ENCODE measurements around the gene PPP2R2D. TPM values are rescaled to one million over a fixed set of nuclear protein-coding genes. Genes with fewer than 3 reads are reported as not detected.

PPP2R2D gene
- total RNA-seq, 1 experiment from 2014 or later = 41.0 TPM

DNA sequence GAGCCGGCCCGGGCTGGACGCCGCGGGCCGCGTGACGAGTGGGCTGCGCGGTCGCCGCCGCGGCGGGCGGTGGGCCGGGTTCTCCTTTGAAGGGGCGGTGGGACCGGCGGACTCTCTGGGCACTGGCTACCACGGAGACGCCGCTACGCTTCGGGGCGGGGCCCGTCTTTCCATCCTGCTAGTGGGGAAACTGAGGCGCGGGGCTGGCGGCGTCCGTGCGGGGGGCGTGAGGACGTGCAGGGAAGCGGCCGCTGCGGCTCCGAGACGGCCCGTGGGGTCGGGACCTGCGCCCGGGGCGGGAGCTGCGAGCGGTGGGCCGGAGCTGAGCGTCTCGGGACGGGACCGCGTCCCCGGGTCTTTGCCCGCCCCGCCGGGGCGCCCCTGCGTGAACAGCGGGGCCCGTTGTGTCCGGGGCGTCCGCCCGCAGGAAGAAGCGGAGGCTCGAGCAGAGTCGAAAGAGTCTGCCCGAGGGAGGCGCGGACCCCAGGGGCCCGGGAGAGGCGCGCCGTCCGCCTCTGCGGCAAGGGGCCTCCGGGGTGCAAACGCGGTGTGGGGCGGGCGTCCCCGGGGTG lies 81.5 kb downstream of the PPP2R2D start:
- no TSS peak for BruUV-seq (replicated peaks)
- ATAC-seq (peak; percentile 6; the same call in 1 of the 2 replicates), DNase-seq (ENCODE audit: low read depth, low spot score) (no peak)
- peak overlapping the region; percentile 52 to 79 for H3K4me3 ChIP-seq (ENCODE audit: low read depth in 2 of 2, low read length in 2 of 2)
- H3K27ac ChIP-seq (ENCODE audit: low read length) = peak overlapping the region; percentile 52
- CTCF ChIA-PET = interaction anchor here (1.0 kb wide), 1 partner anchor 41 kb away, joined by 3 read pairs; no protein-coding TSS in a partner anchor
- H3K9me3 ChIP-seq (ENCODE audit: control insufficient read depth, insufficient read depth, low read depth, low read length) = no peaks in the 10 kb centered on the region
- POLR2A ChIA-PET = no interaction called here
- intact Hi-C loops (cut with micrococcal nuclease; ENCODE audit: unreplicated experiment) = no loop called here
- TF ChIP-seq SIN3A (IDR thresholded peaks at IDR 0.05; ENCODE audit: borderline replicate concordance, insufficient read depth, low read depth, low read length) (no peak), CTCF (IDR thresholded peaks at IDR 0.05) (no peak), TCF7L2 (IDR thresholded peaks at IDR 0.05; ENCODE audit: low read depth, low read length) (no peak), POLR2AphosphoS5 (IDR thresholded peaks at IDR 0.05; ENCODE audit: low read depth, low read length) (no peak; the same call in 1 of the 2 replicates)
- TF ChIP-seq, protein P1, sequence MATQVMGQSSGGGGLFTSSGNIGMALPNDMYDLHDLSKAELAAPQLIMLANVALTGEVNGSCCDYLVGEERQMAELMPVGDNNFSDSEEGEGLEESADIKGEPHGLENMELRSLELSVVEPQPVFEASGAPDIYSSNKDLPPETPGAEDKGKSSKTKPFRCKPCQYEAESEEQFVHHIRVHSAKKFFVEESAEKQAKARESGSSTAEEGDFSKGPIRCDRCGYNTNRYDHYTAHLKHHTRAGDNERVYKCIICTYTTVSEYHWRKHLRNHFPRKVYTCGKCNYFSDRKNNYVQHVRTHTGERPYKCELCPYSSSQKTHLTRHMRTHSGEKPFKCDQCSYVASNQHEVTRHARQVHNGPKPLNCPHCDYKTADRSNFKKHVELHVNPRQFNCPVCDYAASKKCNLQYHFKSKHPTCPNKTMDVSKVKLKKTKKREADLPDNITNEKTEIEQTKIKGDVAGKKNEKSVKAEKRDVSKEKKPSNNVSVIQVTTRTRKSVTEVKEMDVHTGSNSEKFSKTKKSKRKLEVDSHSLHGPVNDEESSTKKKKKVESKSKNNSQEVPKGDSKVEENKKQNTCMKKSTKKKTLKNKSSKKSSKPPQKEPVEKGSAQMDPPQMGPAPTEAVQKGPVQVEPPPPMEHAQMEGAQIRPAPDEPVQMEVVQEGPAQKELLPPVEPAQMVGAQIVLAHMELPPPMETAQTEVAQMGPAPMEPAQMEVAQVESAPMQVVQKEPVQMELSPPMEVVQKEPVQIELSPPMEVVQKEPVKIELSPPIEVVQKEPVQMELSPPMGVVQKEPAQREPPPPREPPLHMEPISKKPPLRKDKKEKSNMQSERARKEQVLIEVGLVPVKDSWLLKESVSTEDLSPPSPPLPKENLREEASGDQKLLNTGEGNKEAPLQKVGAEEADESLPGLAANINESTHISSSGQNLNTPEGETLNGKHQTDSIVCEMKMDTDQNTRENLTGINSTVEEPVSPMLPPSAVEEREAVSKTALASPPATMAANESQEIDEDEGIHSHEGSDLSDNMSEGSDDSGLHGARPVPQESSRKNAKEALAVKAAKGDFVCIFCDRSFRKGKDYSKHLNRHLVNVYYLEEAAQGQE (IDR thresholded peaks at IDR 0.05; ENCODE audit: insufficient read depth in 1 of 2, low read depth in 2 of 2, low read length in 1 of 2) = no peak
- H3K36me3 ChIP-seq (ENCODE audit: control insufficient read depth, insufficient read depth, low read length) = no peaks in the 10 kb centered on the region
- in situ Hi-C loops (cut with HindIII; ENCODE audit: low pct_unique_long_range_greater_than_20kb, low sequenced_read_pairs) = no loop called here
- H3K27me3 ChIP-seq (ENCODE audit: control insufficient read depth, insufficient read depth, low read length) = no peaks in the 10 kb centered on the region
- H3K4me1 ChIP-seq (ENCODE audit: control insufficient read depth, insufficient read depth, low read length) = peaks cover 22% of the 10 kb centered on the region

- H3K27ac ChIP-seq (ENCODE audit: low read length) = peak overlapping the region; percentile 52; the same call in 1 of the 2 replicates
- BruUV-seq (replicated peaks) = no TSS peak
- intact Hi-C loops (cut with micrococcal nuclease; ENCODE audit: unreplicated experiment) = no loop called here
Measured at GRCh38 chr10:131982796-131983195, 82.0 kb downstream of the PPP2R2D start.

More at GRCh38 chr10:131982796-131983195, 82.0 kb downstream of the PPP2R2D start:
- H3K9me3 ChIP-seq (ENCODE audit: control insufficient read depth, insufficient read depth, low read depth, low read length) = no peaks in the 10 kb centered on the region
- no peak for DNase-seq (ENCODE audit: low read depth, low spot score)
- peak overlapping the region; percentile 52 to 79 for H3K4me3 ChIP-seq (ENCODE audit: low read depth in 2 of 2, low read length in 2 of 2)
- no peak for TF ChIP-seq POLR2AphosphoS5 (IDR thresholded peaks at IDR 0.05; ENCODE audit: low read depth, low read length)
- TF ChIP-seq TCF7L2 (IDR thresholded peaks at IDR 0.05; ENCODE audit: low read depth, low read length) = no peak
- TF ChIP-seq, protein P1 (IDR thresholded peaks at IDR 0.05; ENCODE audit: insufficient read depth in 1 of 2, low read depth in 2 of 2, low read length in 1 of 2) = no peak
- TF ChIP-seq CTCF (IDR thresholded peaks at IDR 0.05) = no peak
- no peak for TF ChIP-seq SIN3A (IDR thresholded peaks at IDR 0.05; ENCODE audit: borderline replicate concordance, insufficient read depth, low read depth, low read length)
- ATAC-seq = no peak
- H3K36me3 ChIP-seq (ENCODE audit: control insufficient read depth, insufficient read depth, low read length) = no peaks in the 10 kb centered on the region
- peaks cover 22% of the 10 kb centered on the region for H3K4me1 ChIP-seq (ENCODE audit: control insufficient read depth, insufficient read depth, low read length)
- in situ Hi-C loops (cut with HindIII; ENCODE audit: low pct_unique_long_range_greater_than_20kb, low sequenced_read_pairs) = no loop called here
- ChIA-PET CTCF (interaction anchor here (0.7 kb wide), 1 partner anchor 160 kb away, joined by 10 read pairs; no protein-coding TSS in a partner anchor), POLR2A (no interaction called here)
- no peaks in the 10 kb centered on the region for H3K27me3 ChIP-seq (ENCODE audit: control insufficient read depth, insufficient read depth, low read length)
